ENCODE data around the gene DOCK9.

DOCK9 gene

DNA sequence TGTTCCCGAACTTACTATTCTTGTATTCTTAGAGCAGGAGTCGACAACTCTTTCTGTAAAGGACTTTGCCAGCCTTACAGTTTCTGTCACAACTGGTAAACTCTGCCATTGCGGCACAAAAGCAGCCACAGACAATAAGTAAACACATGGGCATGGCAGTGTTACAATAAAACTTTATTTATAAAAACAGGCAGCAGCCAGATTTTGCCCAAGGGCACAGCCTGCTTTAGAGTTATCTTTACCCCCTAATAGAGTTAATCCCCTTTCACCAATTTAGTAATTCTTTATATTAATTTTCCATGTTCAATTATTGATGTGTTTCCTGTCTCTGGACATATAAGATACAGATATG is 19.4 kb downstream of the DOCK9 start:
- H3K4me1 ChIP-seq (ENCODE audit: insufficient read depth, low read length) = peaks cover 12% of the 10 kb centered on the region
- no peak overlapping the region for H3K9ac ChIP-seq (ENCODE audit: low read depth, low read length)
- H3K36me3 ChIP-seq (ENCODE audit: insufficient read depth, low read length) = no peaks in the 10 kb centered on the region
- H3K9me3 ChIP-seq (ENCODE audit: control insufficient read depth, insufficient read depth, low read length) = no peaks in the 10 kb centered on the region

DNA sequence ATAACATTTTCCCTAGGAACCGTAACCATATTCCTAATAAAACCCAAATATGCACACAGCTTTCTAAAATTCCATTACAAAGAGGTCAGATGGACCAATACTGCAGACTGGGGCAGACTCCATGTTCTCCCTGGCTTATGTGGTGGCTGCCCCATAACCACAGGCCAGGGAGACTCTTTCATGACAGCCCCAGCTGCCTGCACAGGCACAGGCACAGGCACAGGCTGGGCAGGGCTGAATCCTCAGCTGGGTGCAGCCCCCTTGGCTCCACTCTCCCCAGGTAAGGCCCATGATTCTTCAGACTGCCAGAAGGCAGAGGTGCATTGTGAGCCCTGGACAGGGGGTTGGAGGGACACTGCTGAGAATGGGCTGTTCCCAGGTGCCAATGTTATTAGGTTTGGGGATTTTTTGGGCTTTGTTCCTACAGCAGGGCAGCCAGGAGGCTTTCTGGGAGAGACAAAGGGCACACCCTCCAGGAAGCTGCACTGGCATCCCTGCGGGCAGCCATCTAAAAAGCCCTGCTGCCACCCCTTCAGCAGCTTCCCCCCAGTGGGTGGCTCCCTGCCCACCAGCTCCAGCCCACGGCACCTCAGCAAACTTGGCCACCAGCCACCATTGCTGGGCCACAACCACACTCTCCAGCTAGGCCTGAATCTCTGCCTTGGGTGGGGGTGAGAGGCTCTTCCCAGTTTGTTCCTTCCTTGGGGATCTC is 20.0 kb downstream of the DOCK9 start:
- no peak overlapping the region for H3K9ac ChIP-seq (ENCODE audit: low read depth, low read length)
- H3K4me1 ChIP-seq (ENCODE audit: insufficient read depth, low read length) = peaks cover 12% of the 10 kb centered on the region
- no peaks in the 10 kb centered on the region for H3K36me3 ChIP-seq (ENCODE audit: insufficient read depth, low read length)
- no peaks in the 10 kb centered on the region for H3K9me3 ChIP-seq (ENCODE audit: control insufficient read depth, insufficient read depth, low read length)

GRCh38 chr13:98955336-98955735 is 22.5 kb downstream of the DOCK9 start:
- Histone ChIP-seq H3K9me3 (ENCODE audit: control insufficient read depth, insufficient read depth, low read length) (no peaks in the 10 kb centered on the region), H3K36me3 (ENCODE audit: insufficient read depth, low read length) (no peaks in the 10 kb centered on the region), H3K9ac (ENCODE audit: low read depth, low read length) (no peak overlapping the region), H3K4me1 (ENCODE audit: insufficient read depth, low read length) (peaks cover 12% of the 10 kb centered on the region)

- Histone ChIP-seq H3K9me3 (ENCODE audit: control insufficient read depth, insufficient read depth, low read length) (no peaks in the 10 kb centered on the region), H3K9ac (ENCODE audit: low read depth, low read length) (no peak overlapping the region), H3K4me1 (ENCODE audit: insufficient read depth, low read length) (peaks cover 12% of the 10 kb centered on the region), H3K36me3 (ENCODE audit: insufficient read depth, low read length) (no peaks in the 10 kb centered on the region)
Observed at GRCh38 chr13:98954313-98954712, 23.6 kb downstream of the DOCK9 start.

DNA sequence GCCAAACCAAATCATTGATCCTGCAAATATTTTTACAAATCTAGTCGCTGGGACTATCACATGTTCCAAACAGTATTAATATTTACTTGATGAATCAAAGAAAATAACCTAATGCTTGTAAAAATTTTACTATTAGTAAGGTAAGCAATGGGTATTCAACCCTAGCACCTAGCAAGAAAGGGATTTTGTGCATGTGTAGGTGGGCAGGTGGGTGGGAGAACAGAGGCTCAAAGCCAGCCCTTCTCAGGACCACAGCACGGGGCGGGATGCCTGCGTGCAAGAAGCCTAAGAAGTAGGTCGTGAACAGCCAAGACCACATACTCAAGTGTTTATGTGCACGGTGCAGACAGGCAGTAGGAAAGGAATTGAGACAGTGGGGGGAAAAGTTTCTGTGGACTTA is 26.6 kb downstream of the DOCK9 start:
- H3K4me1 ChIP-seq (ENCODE audit: insufficient read depth, low read length) = peaks cover 12% of the 10 kb centered on the region
- no peaks in the 10 kb centered on the region for H3K9me3 ChIP-seq (ENCODE audit: control insufficient read depth, insufficient read depth, low read length)
- H3K36me3 ChIP-seq (ENCODE audit: insufficient read depth, low read length) = no peaks in the 10 kb centered on the region
- no peak overlapping the region for H3K9ac ChIP-seq (ENCODE audit: low read depth, low read length)

DNA sequence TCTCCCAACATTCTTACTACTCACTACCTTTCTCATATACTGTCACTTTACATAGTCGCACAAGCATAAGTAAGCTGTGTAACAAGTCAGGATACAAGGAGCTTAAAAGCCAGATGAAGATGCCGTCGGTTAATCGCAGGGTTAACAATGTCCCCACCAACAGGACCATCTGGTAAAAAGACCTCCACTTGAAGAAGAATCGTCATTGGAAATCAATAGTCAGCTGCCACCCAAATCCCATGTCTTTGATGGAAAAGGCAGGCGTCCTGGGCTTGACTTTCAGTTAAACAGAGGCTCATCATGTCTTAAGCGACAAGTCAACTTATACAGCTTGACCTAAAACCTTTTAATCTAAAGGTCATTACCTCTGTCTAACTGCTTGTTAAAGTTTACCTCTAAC is 27.2 kb downstream of the DOCK9 start:
- no peaks in the 10 kb centered on the region for H3K9me3 ChIP-seq (ENCODE audit: control insufficient read depth, insufficient read depth, low read length)
- no peaks in the 10 kb centered on the region for H3K36me3 ChIP-seq (ENCODE audit: insufficient read depth, low read length)
- H3K9ac ChIP-seq (ENCODE audit: low read depth, low read length) = no peak overlapping the region
- peaks cover 12% of the 10 kb centered on the region for H3K4me1 ChIP-seq (ENCODE audit: insufficient read depth, low read length)

GRCh38 chr13:98947925-98948324 is 29.9 kb downstream of the DOCK9 start:
- no peaks in the 10 kb centered on the region for H3K36me3 ChIP-seq (ENCODE audit: insufficient read depth, low read length)

GRCh38 chr13:98945863-98946605 is 31.8 kb downstream of the DOCK9 start:
- Histone ChIP-seq H3K36me3 (ENCODE audit: insufficient read depth, low read length) (no peaks in the 10 kb centered on the region), H3K4me1 (ENCODE audit: insufficient read depth, low read length) (no peaks in the 10 kb centered on the region), H3K9me3 (ENCODE audit: control insufficient read depth, insufficient read depth, low read length) (no peaks in the 10 kb centered on the region), H3K9ac (ENCODE audit: low read depth, low read length) (no peak overlapping the region)

More at GRCh38 chr13:98947925-98948324, 29.9 kb downstream of the DOCK9 start:
- H3K9me3 ChIP-seq (ENCODE audit: control insufficient read depth, insufficient read depth, low read length) = no peaks in the 10 kb centered on the region
- H3K9ac ChIP-seq (ENCODE audit: low read depth, low read length) = no peak overlapping the region
- no peaks in the 10 kb centered on the region for H3K4me1 ChIP-seq (ENCODE audit: insufficient read depth, low read length)

GRCh38 chr13:98944336-98944735 is 33.5 kb downstream of the DOCK9 start:
- H3K9ac ChIP-seq (ENCODE audit: low read depth, low read length) = no peak overlapping the region
- H3K4me1 ChIP-seq (ENCODE audit: insufficient read depth, low read length) = no peaks in the 10 kb centered on the region; the same call in 1 of the 2 replicates
- no peaks in the 10 kb centered on the region for H3K36me3 ChIP-seq (ENCODE audit: insufficient read depth, low read length)
- no peaks in the 10 kb centered on the region for H3K9me3 ChIP-seq (ENCODE audit: control insufficient read depth, insufficient read depth, low read length)

- no peaks in the 10 kb centered on the region for H3K36me3 ChIP-seq (ENCODE audit: insufficient read depth, low read length)
- no peak overlapping the region for H3K9ac ChIP-seq (ENCODE audit: low read depth, low read length)
- peaks cover 11% of the 10 kb centered on the region for H3K4me1 ChIP-seq (ENCODE audit: insufficient read depth, low read length)
- H3K9me3 ChIP-seq (ENCODE audit: control insufficient read depth, insufficient read depth, low read length) = no peaks in the 10 kb centered on the region
Observed at GRCh38 chr13:98942997-98943396, 34.9 kb downstream of the DOCK9 start.

- H3K9me3 ChIP-seq (ENCODE audit: control insufficient read depth, insufficient read depth, low read length) = no peaks in the 10 kb centered on the region
- H3K9ac ChIP-seq (ENCODE audit: low read depth, low read length) = no peak overlapping the region
- no peaks in the 10 kb centered on the region for H3K36me3 ChIP-seq (ENCODE audit: insufficient read depth, low read length)
- peaks cover 14% of the 10 kb centered on the region for H3K4me1 ChIP-seq (ENCODE audit: insufficient read depth, low read length)
Observed at GRCh38 chr13:98942485-98942884, 35.4 kb downstream of the DOCK9 start.

- H3K9me3 ChIP-seq (ENCODE audit: control insufficient read depth, insufficient read depth, low read length) = no peaks in the 10 kb centered on the region
- no peak overlapping the region for H3K9ac ChIP-seq (ENCODE audit: low read depth, low read length)
- peaks cover 18% of the 10 kb centered on the region for H3K4me1 ChIP-seq (ENCODE audit: insufficient read depth, low read length)
Observed at GRCh38 chr13:98941536-98941935, 36.3 kb downstream of the DOCK9 start.

DNA sequence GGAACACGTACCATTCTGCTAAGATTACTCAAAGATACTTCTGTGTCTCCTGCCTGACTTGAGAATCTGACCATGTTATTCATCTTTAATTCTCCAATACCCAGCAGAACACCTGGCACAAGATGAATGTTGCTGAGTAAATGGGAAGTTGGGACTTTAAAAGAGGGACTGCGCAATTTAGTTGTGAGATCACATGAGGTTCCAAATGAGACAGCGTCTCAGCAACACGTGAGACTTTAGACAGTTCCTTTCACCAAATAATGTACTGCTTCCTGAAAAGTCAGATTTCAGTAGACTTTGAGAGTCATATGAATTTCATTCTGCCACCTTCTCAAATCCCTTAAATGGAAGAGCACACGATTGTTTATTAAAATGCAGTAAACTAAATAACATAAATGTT is 36.7 kb downstream of the DOCK9 start:
- H3K9me3 ChIP-seq (ENCODE audit: control insufficient read depth, insufficient read depth, low read length) = no peaks in the 10 kb centered on the region
- H3K4me1 ChIP-seq (ENCODE audit: insufficient read depth, low read length) = peaks cover 18% of the 10 kb centered on the region
- no peak overlapping the region for H3K9ac ChIP-seq (ENCODE audit: low read depth, low read length)
- H3K36me3 ChIP-seq (ENCODE audit: insufficient read depth, low read length) = no peaks in the 10 kb centered on the region

More at GRCh38 chr13:98941536-98941935, 36.3 kb downstream of the DOCK9 start:
- H3K36me3 ChIP-seq (ENCODE audit: insufficient read depth, low read length) = no peaks in the 10 kb centered on the region

DNA sequence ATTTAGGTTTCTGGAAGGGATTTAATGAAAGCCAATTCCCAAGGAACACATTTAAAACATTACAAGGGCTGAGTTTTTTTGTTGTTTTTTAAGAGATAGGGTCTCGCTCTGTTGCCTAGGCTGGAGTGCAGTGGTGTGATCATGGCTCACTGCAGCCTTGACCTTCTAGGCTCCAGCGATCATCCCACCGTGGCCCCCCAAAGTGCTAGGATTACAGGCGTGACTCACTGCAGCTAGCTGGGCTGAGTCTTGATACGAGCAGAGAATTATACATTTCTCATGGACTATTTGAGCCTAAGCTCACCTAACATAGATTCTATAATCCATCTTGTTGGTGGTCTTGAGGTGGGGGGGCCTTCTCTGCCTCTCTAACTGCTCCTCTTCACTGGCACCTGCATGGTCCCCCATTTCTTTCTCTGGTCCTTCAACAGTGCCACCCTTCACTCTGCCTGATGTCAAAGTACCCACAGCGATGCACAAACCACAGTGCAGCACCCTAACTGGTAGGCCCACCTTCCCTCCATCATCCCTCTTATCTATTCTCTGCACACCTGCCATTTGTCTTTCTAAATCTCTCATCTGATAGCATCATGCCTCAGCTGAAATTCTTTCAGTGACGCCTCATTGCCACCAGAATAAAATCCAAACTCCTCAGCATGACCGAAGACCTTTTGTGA is 37.4 kb downstream of the DOCK9 start:
- Histone ChIP-seq H3K9ac (ENCODE audit: low read depth, low read length) (no peak overlapping the region), H3K9me3 (ENCODE audit: control insufficient read depth, insufficient read depth, low read length) (no peaks in the 10 kb centered on the region), H3K36me3 (ENCODE audit: insufficient read depth, low read length) (no peaks in the 10 kb centered on the region), H3K4me1 (ENCODE audit: insufficient read depth, low read length) (peaks cover 18% of the 10 kb centered on the region)

Measured in ES-I3 (cell line).